Lower leg skin (tissue), 4 donors: Measurements from ENCODE around the gene EHMT1. TPM values are rescaled to one million over a fixed set of nuclear protein-coding genes. Genes with fewer than 3 reads are reported as not detected.

ENCODE experiments used
- DNase-seq, 2 donors: peaks; one replicate each; pipeline ENCODE4 v3.0.0-alpha.2; 2019; ENCODE audit warnings: low spot score in 2 of 2
- H3K4me3 ChIP-seq: fragments of 200-600 bp; sonication (generic); 2 replicates; pipeline ENCODE4 v1.5.1; 2017; ENCODE audit warnings: mild to moderate bottlenecking, low read depth; ENCODE audit not compliant: poor library complexity, severe bottlenecking
- POLR2A ChIP-seq, 2 donors: fragments of 450-650 bp; IDR thresholded peaks; one replicate each; pipeline ENCODE4 v1.6.1; 2016 to 2017; ENCODE audit warnings: antibody characterized with exemption in 2 of 2, mild to moderate bottlenecking in 1 of 2, moderate library complexity in 1 of 2
- WGBS, 2 donors: methylation state at CpG; one replicate each; pipeline ENCODE4 v1.1.5; 2018; 5-methylcytosine and 5-hydroxymethylcytosine counted together
- intact Hi-C: fragments of 100-400 bp; cut with DNase I; formaldehyde crosslinking; loops from one replicate; pipeline ENCODE4 v1.15.0; 2023; ENCODE audit warnings: low total_unique reads
- total RNA-seq, 4 donors: library from RNA; depleted of rRNA; stranded (reverse); fragments of >200 nt; gene quantifications; one replicate each; pipeline ENCODE4 v1.1.0, GENCODE V29; 2016
- TF ChIP-seq, protein P1 (sequence below), 3 donors: fragments of 450-650 bp; IDR thresholded peaks; one replicate each; pipeline ENCODE4 v1.5.1; 2016; ENCODE audit warnings: antibody characterized with exemption in 3 of 3, mild to moderate bottlenecking in 3 of 3, moderate library complexity in 2 of 3

Gene EHMT1
- total RNA-seq, 4 donors from 2014 or later: 64.2 to 128 (median 73.2) TPM

- 95 to 96% methylated on average over 10 of the region's 10 CpGs for WGBS, 2 donors
- no peak for DNase-seq
- intact Hi-C loops: no loop called here
- no peak for TF ChIP-seq POLR2A (IDR thresholded peaks at IDR 0.05)
- TF ChIP-seq, protein P1, sequence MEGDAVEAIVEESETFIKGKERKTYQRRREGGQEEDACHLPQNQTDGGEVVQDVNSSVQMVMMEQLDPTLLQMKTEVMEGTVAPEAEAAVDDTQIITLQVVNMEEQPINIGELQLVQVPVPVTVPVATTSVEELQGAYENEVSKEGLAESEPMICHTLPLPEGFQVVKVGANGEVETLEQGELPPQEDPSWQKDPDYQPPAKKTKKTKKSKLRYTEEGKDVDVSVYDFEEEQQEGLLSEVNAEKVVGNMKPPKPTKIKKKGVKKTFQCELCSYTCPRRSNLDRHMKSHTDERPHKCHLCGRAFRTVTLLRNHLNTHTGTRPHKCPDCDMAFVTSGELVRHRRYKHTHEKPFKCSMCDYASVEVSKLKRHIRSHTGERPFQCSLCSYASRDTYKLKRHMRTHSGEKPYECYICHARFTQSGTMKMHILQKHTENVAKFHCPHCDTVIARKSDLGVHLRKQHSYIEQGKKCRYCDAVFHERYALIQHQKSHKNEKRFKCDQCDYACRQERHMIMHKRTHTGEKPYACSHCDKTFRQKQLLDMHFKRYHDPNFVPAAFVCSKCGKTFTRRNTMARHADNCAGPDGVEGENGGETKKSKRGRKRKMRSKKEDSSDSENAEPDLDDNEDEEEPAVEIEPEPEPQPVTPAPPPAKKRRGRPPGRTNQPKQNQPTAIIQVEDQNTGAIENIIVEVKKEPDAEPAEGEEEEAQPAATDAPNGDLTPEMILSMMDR (IDR thresholded peaks at IDR 0.05): no peak
- no peak overlapping the region for H3K4me3 ChIP-seq
These were observed 219.8 kb downstream of the EHMT1 start for GRCh38 chr9:137838576-137838975.

GRCh38 chr9:137843355-137843754, 224.6 kb downstream of the EHMT1 start:
- TF ChIP-seq, protein P1 (IDR thresholded peaks at IDR 0.05): no peak
- no peak for TF ChIP-seq POLR2A (IDR thresholded peaks at IDR 0.05)
- no peak overlapping the region for H3K4me3 ChIP-seq
- no peak for DNase-seq
- 82 to 94% methylated on average over 9 of the region's 9 CpGs for WGBS, 2 donors
- intact Hi-C loops: no loop called here

DNA sequence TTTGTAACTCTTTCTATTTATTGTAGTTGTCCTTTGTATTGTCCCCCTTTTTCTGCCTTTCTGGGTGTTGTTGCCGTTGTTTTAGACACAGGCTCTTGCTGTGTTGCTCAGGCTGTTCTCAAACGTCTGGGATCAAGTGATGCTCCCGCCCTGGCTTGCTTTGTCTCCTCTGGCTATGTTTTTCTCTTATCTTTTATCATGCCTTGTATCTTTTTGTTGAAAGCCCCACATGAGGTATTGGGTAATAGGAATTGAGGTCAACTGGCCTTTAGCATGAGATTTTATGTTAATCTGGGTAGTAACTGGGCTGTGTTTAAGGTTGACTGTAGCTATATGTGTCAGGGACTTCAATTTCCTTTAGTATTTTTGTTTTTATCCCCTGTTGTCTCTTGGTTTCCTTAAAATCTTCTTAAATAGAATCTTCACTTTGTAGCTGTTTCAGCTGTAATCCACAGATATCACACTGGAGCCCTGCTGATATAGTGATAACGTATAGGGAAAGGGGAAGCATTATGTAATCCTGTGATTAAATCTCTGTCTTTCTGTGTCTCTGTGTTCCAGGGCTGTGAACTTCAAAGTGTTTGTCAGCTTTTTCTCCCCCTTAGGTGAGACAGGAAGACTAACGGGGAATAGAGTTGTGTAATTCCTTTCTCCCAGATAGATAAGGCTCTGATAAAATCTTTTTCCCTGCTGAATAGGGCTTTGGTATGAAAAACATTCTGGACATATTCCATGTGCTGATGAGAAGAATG, 232.9 kb downstream of the EHMT1 start:
- no peak overlapping the region for H3K4me3 ChIP-seq
- TF ChIP-seq, protein P1 (IDR thresholded peaks at IDR 0.05): no peak
- TF ChIP-seq POLR2A (IDR thresholded peaks at IDR 0.05): no peak
- intact Hi-C loops: no loop called here
- 33 to 35% methylated on average over 5 of the region's 5 CpGs for WGBS, 2 donors
- no peak for DNase-seq

- WGBS, 2 donors: 87 to 96% methylated on average over 1 of the region's 1 CpG
- TF ChIP-seq, protein P1 (IDR thresholded peaks at IDR 0.05): no peak
- no peak for TF ChIP-seq POLR2A (IDR thresholded peaks at IDR 0.05)
- no peak for DNase-seq
- intact Hi-C loops: no loop called here
- no peak overlapping the region for H3K4me3 ChIP-seq
These were observed 234.7 kb downstream of the EHMT1 start for GRCh38 chr9:137853392-137853995.

GRCh38 chr9:137860361-137860760, 241.6 kb downstream of the EHMT1 start:
- H3K4me3 ChIP-seq: no peak overlapping the region
- no peak for DNase-seq
- WGBS, 2 donors: 96 to 100% methylated on average over 1 of the region's 1 CpG
- no peak for TF ChIP-seq POLR2A (IDR thresholded peaks at IDR 0.05)
- TF ChIP-seq, protein P1 (IDR thresholded peaks at IDR 0.05): no peak
- intact Hi-C loops: no loop called here
